GM23248 (cell line): ENCODE data around the gene MTHFR. TPM values are rescaled to one million over a fixed set of nuclear protein-coding genes. Genes with fewer than 3 reads are reported as not detected.

Experiments used
- DNase-seq: peaks from one replicate; pipeline ENCODE4 v3.0.0-alpha.2; 2015
- H2AFZ ChIP-seq: fragments of 200-600 bp; sonication (generic); 2 replicates; pipeline ENCODE4 v1.6.1; 2016; ENCODE audit warnings: antibody characterized with exemption
- H3F3A ChIP-seq: fragments of 200-600 bp; sonication (generic); 2 replicates; pipeline ENCODE4 v1.6.1; 2016; ENCODE audit warnings: mild to moderate bottlenecking, antibody characterized with exemption, mixed run types; ENCODE audit not compliant: insufficient read depth
- H3K27ac ChIP-seq: fragments of 200-600 bp; sonication (generic); 2 replicates; pipeline ENCODE4 v1.5.1; 2016; ENCODE audit warnings: mild to moderate bottlenecking
- H3K27me3 ChIP-seq: fragments of 200-600 bp; sonication (generic); replicated peaks from 2 replicates; pipeline ENCODE4 v1.6.1; 2016; ENCODE audit warnings: mild to moderate bottlenecking; ENCODE audit not compliant: insufficient read depth
- H3K36me3 ChIP-seq: fragments of 200-600 bp; sonication (generic); 2 replicates; pipeline ENCODE4 v1.6.1; 2016; ENCODE audit warnings: low read depth, mild to moderate bottlenecking
- H3K4me1 ChIP-seq: fragments of 200-600 bp; sonication (generic); 2 replicates; pipeline ENCODE4 v1.6.1; 2016; ENCODE audit warnings: mild to moderate bottlenecking; ENCODE audit not compliant: insufficient read depth
- H3K4me2 ChIP-seq: fragments of 200-600 bp; sonication (generic); one replicate; pipeline ENCODE4 v1.6.1; 2016; ENCODE audit warnings: mild to moderate bottlenecking; ENCODE audit not compliant: unreplicated experiment
- H3K4me3 ChIP-seq: fragments of 200-600 bp; sonication (generic); 2 replicates; pipeline ENCODE4 v1.5.1; 2016; ENCODE audit warnings: mild to moderate bottlenecking
- H3K79me2 ChIP-seq: fragments of 200-600 bp; sonication (generic); 2 replicates; pipeline ENCODE4 v1.6.1; 2016; ENCODE audit warnings: mild to moderate bottlenecking; ENCODE audit not compliant: insufficient read depth
- H3K9ac ChIP-seq: fragments of 200-600 bp; sonication (generic); 2 replicates; pipeline ENCODE4 v1.6.1; 2016; ENCODE audit warnings: mild to moderate bottlenecking
- H3K9me2 ChIP-seq: fragments of 200-600 bp; sonication (generic); 2 replicates; pipeline ENCODE4 v1.6.1; 2016; ENCODE audit warnings: mixed run types, mild to moderate bottlenecking, moderate library complexity; ENCODE audit not compliant: insufficient read depth
- H3K9me3 ChIP-seq: fragments of 200-600 bp; sonication (generic); one replicate; pipeline ENCODE4 v1.6.1; 2017; ENCODE audit warnings: low read depth
- H4K20me1 ChIP-seq: fragments of 200-600 bp; sonication (generic); 2 replicates; pipeline ENCODE4 v1.6.0; 2016; ENCODE audit not compliant: insufficient read depth
- EZH2 ChIP-seq: fragments of 200-600 bp; sonication (generic); IDR thresholded peaks from 2 replicates; pipeline ENCODE4 v1.6.1; 2018; ENCODE audit warnings: antibody characterized with exemption, mild to moderate bottlenecking; ENCODE audit not compliant: insufficient read depth, poor library complexity, severe bottlenecking
- EZH2phosphoT487 ChIP-seq: fragments of 200-600 bp; sonication (generic); IDR thresholded peaks from 2 replicates; pipeline ENCODE4 v1.6.1; 2018; ENCODE audit warnings: antibody characterized with exemption, moderate library complexity, mild to moderate bottlenecking, low read depth; ENCODE audit not compliant: insufficient read depth
- WGBS, 2 experiments: methylation state at CpG; one replicate each; pipeline ENCODE4 v1.1.6; 2015 to 2017; ENCODE audit warnings: low lambda C conversion rate in 2 of 2, low coverage in 1 of 2; ENCODE audit errors: missing lambda C conversion rate in 2 of 2; 5-methylcytosine and 5-hydroxymethylcytosine counted together
- in situ Hi-C: fragments of 300-500 bp; cut with MboI; formaldehyde crosslinking; loops from 2 replicates; pipeline ENCODE4 v1.15.0; 2020
- polyA plus RNA-seq: library from polyadenylated mRNA; unstranded; fragments of >200 nt; fragmentation: Nextera tagmentation; extraction: Ambion mirVana; gene quantifications from 2 replicates; pipeline ENCODE4 v1.2.1, GENCODE V29; 2016
- total RNA-seq: library from RNA; depleted of rRNA; stranded (reverse); fragments of >200 nt; shearing (Covaris generic); gene quantifications from 2 replicates; pipeline ENCODE4 v1.2.3, GENCODE V29; 2014

Gene MTHFR
- total and polyA plus RNA-seq, 2 experiments from 2014 or later = 5.1 to 16.1 TPM

GRCh38 chr1:11795238-11795890 is 10.4 kb downstream of the MTHFR start:
- no peak overlapping the region for H3K4me3 ChIP-seq
- H3K79me2 ChIP-seq = no peaks in the 10 kb centered on the region
- in situ Hi-C loops = no loop called here
- TF ChIP-seq EZH2 (no peak), EZH2phosphoT487 (no peak)
- H3K9me3 ChIP-seq = no peaks in the 10 kb centered on the region
- no peaks in the 10 kb centered on the region for H3F3A ChIP-seq
- H3K4me2 ChIP-seq = no peak overlapping the region
- H3K36me3 ChIP-seq = peaks cover 5% of the 10 kb centered on the region; the same call in 1 of the 2 replicates
- no peak for DNase-seq
- no peaks in the 10 kb centered on the region for H3K9me2 ChIP-seq
- no peak overlapping the region for H3K9ac ChIP-seq
- no peaks in the 10 kb centered on the region for H3K27me3 ChIP-seq
- peaks cover 13% of the 10 kb centered on the region for H3K4me1 ChIP-seq
- no peak overlapping the region for H2AFZ ChIP-seq
- H4K20me1 ChIP-seq = no peaks in the 10 kb centered on the region
- 88 to 90% methylated on average over 14 of the region's 14 CpGs for WGBS, 2 experiments
- no peak overlapping the region for H3K27ac ChIP-seq

- in situ Hi-C loops = no loop called here
- Histone ChIP-seq H3K9ac (no peak overlapping the region), H3K27me3 (no peaks in the 10 kb centered on the region), H2AFZ (no peak overlapping the region), H3K79me2 (no peaks in the 10 kb centered on the region), H3K9me2 (no peaks in the 10 kb centered on the region), H3K27ac (no peak overlapping the region), H4K20me1 (no peaks in the 10 kb centered on the region), H3K36me3 (peaks cover 5% of the 10 kb centered on the region; the same call in 1 of the 2 replicates), H3K9me3 (no peaks in the 10 kb centered on the region), H3K4me1 (peaks cover 16% of the 10 kb centered on the region), H3F3A (no peaks in the 10 kb centered on the region), H3K4me2 (no peak overlapping the region), H3K4me3 (no peak overlapping the region)
- 91 to 95% methylated on average over 19 of the region's 19 CpGs for WGBS, 2 experiments
- TF ChIP-seq EZH2 = no peak
- no peak for TF ChIP-seq EZH2phosphoT487
- DNase-seq = no peak
Observed at GRCh38 chr1:11794446-11795237, 11.1 kb downstream of the MTHFR start.

- Histone ChIP-seq H2AFZ (no peak overlapping the region), H3K4me2 (no peak overlapping the region), H3K4me3 (no peak overlapping the region), H3K9ac (no peak overlapping the region), H3K9me3 (no peaks in the 10 kb centered on the region), H4K20me1 (no peaks in the 10 kb centered on the region), H3K4me1 (peaks cover 16% of the 10 kb centered on the region), H3F3A (no peaks in the 10 kb centered on the region), H3K27me3 (no peaks in the 10 kb centered on the region), H3K36me3 (peaks cover 5% of the 10 kb centered on the region; the same call in 1 of the 2 replicates), H3K27ac (no peak overlapping the region), H3K79me2 (no peaks in the 10 kb centered on the region), H3K9me2 (no peaks in the 10 kb centered on the region)
- TF ChIP-seq EZH2 (no peak), EZH2phosphoT487 (no peak)
- DNase-seq = no peak
- 92 to 94% methylated on average over 15 of the region's 15 CpGs for WGBS, 2 experiments
- in situ Hi-C loops = no loop called here
Observed at GRCh38 chr1:11793819-11794218, 11.9 kb downstream of the MTHFR start.

- DNase-seq = no peak
- no peaks in the 10 kb centered on the region for H3K9me3 ChIP-seq
- no peak for TF ChIP-seq EZH2phosphoT487
- no peak for TF ChIP-seq EZH2
- no peak overlapping the region for H3K4me3 ChIP-seq
- H3K4me2 ChIP-seq = no peak overlapping the region
- H3K27ac ChIP-seq = no peak overlapping the region
- no peaks in the 10 kb centered on the region for H4K20me1 ChIP-seq
- H3K27me3 ChIP-seq = no peaks in the 10 kb centered on the region
- H3K4me1 ChIP-seq = peaks cover 24% of the 10 kb centered on the region
- in situ Hi-C loops = no loop called here
- 84 to 89% methylated on average over 11 of the region's 11 CpGs for WGBS, 2 experiments
- H3K9ac ChIP-seq = no peak overlapping the region
- H3K9me2 ChIP-seq = no peaks in the 10 kb centered on the region
- H3K79me2 ChIP-seq = no peaks in the 10 kb centered on the region
- H2AFZ ChIP-seq = no peak overlapping the region
- peaks cover 5% of the 10 kb centered on the region; the same call in 1 of the 2 replicates for H3K36me3 ChIP-seq
- no peaks in the 10 kb centered on the region for H3F3A ChIP-seq
Observed at GRCh38 chr1:11792106-11792505, 13.7 kb downstream of the MTHFR start.
